ENCODE results near the gene PPM1E. TPM values are rescaled to one million over a fixed set of nuclear protein-coding genes. Genes with fewer than 3 reads are reported as not detected.
"Not testable (repeated sequence)": the region's sequence is repeated elsewhere in the genome, so short reads cannot be mapped to it uniquely, and the experiment has no call there.

PPM1E gene
- total RNA-seq, 1 experiment from 2014 or later = 7.1 TPM

GRCh38 chr17:58764373-58764772 lies 8.7 kb downstream of the PPM1E start:
- H3K9me3 ChIP-seq (ENCODE audit: control insufficient read depth, low read depth, low read length) = no peaks in the 10 kb centered on the region
- H3T11ph ChIP-seq (ENCODE audit: low read length) = no peak overlapping the region
- H3K9ac ChIP-seq (ENCODE audit: extremely low read depth, insufficient read length, low read length) = no peak overlapping the region
- no peak overlapping the region for H3K4me2 ChIP-seq (ENCODE audit: insufficient read depth, insufficient read length, low read length)
- no peaks in the 10 kb centered on the region for H4K20me1 ChIP-seq (ENCODE audit: control insufficient read depth, insufficient read depth, insufficient read length)
- no peaks in the 10 kb centered on the region for H3K27me3 Mint-ChIP-seq (ENCODE audit: low read depth)
- H2BK15ac ChIP-seq (ENCODE audit: low read depth, low read length) = no peak overlapping the region
- no peak overlapping the region for H2BK120ac ChIP-seq (ENCODE audit: low read depth, low read length, poor library complexity, severe bottlenecking)
- H3K79me1 ChIP-seq (ENCODE audit: insufficient read depth, low read depth, low read length, poor library complexity, severe bottlenecking) = peaks cover 4% of the 10 kb centered on the region
- no peak overlapping the region for H3K23ac ChIP-seq (ENCODE audit: insufficient read length, low read depth, low read length)
- no peak overlapping the region for H4K91ac ChIP-seq (ENCODE audit: insufficient read length, low read depth, low read length)
- H3K4me1 ChIP-seq (ENCODE audit: insufficient read depth, low read length) = no peaks in the 10 kb centered on the region
- no peak for DNase-seq
- H2BK12ac ChIP-seq (ENCODE audit: insufficient read length, low read depth, low read length) = no peak overlapping the region
- no peaks in the 10 kb centered on the region for H3K9me3 Mint-ChIP-seq
- H3K4me1 Mint-ChIP-seq = no peaks in the 10 kb centered on the region
- H3K36me3 Mint-ChIP-seq (ENCODE audit: insufficient read depth in 1 of 3, low read depth in 3 of 3) = no peaks in the 10 kb centered on the region
- H4K5ac ChIP-seq (ENCODE audit: insufficient read length, low read depth, low read length) = no peak overlapping the region
- H3K27me3 ChIP-seq (ENCODE audit: insufficient read depth, low read length) = no peaks in the 10 kb centered on the region
- H3K27ac ChIP-seq (ENCODE audit: insufficient read length, low read depth, low read length) = no peak overlapping the region
- TF ChIP-seq CTCF (conservative IDR thresholded peaks at IDR 0.05) = no peak
- H3K14ac ChIP-seq (ENCODE audit: insufficient read depth, low read length) = no peak overlapping the region; the same call in 1 of the 2 replicates
- peak overlapping the region; percentile 58 for H3K18ac ChIP-seq (ENCODE audit: insufficient read length, low read depth, low read length)
- H2AFZ ChIP-seq (ENCODE audit: low read length) = no peak overlapping the region
- H2BK5ac ChIP-seq (ENCODE audit: insufficient read length, low read length) = no peak overlapping the region
- no peak overlapping the region for H2AK5ac ChIP-seq (ENCODE audit: insufficient read length, low read length)
- no peaks in the 10 kb centered on the region for H3K79me2 ChIP-seq (ENCODE audit: insufficient read depth, low read length)
- no peaks in the 10 kb centered on the region for H3K23me2 ChIP-seq (ENCODE audit: insufficient read length, low read depth, low read length, poor library complexity, severe bottlenecking)
- no peak overlapping the region for H3K27ac Mint-ChIP-seq
- H4K8ac ChIP-seq (replicated peaks; ENCODE audit: insufficient read length, low read depth, low read length) = no peak overlapping the region
- no peak overlapping the region for H2BK20ac ChIP-seq (ENCODE audit: low read depth, low read length, poor library complexity, severe bottlenecking)
- no peak overlapping the region for H3K4ac ChIP-seq (ENCODE audit: low read depth, low read length)
- WGBS (ENCODE audit: extremely low coverage, insufficient read length, low lambda C conversion rate) = no CpG with 5 or more reads among the region's 5 CpGs
- H3K56ac ChIP-seq (ENCODE audit: insufficient read length, low read depth, low read length) = no peak overlapping the region
- no peak overlapping the region for H3K4me3 Mint-ChIP-seq

- H3K23ac ChIP-seq (ENCODE audit: insufficient read length, low read depth, low read length); H4K91ac ChIP-seq (ENCODE audit: insufficient read length, low read depth, low read length); H3K79me1 ChIP-seq (ENCODE audit: insufficient read depth, low read depth, low read length, poor library complexity, severe bottlenecking); H3K23me2 ChIP-seq (ENCODE audit: insufficient read length, low read depth, low read length, poor library complexity, severe bottlenecking); H2BK120ac ChIP-seq (ENCODE audit: low read depth, low read length, poor library complexity, severe bottlenecking); H3K9ac ChIP-seq (ENCODE audit: extremely low read depth, insufficient read length, low read length); H3K9me3 ChIP-seq (ENCODE audit: control insufficient read depth, low read depth, low read length); H3T11ph ChIP-seq (ENCODE audit: low read length); H4K20me1 ChIP-seq (ENCODE audit: control insufficient read depth, insufficient read depth, insufficient read length); H3K4ac ChIP-seq (ENCODE audit: low read depth, low read length); H3K4me1 ChIP-seq (ENCODE audit: insufficient read depth, low read length); H3K56ac ChIP-seq (ENCODE audit: insufficient read length, low read depth, low read length); H3K4me2 ChIP-seq (ENCODE audit: insufficient read depth, insufficient read length, low read length); H2BK20ac ChIP-seq (ENCODE audit: low read depth, low read length, poor library complexity, severe bottlenecking); H3K27ac ChIP-seq (ENCODE audit: insufficient read length, low read depth, low read length); H3K14ac ChIP-seq (ENCODE audit: insufficient read depth, low read length); H3K27me3 Mint-ChIP-seq (ENCODE audit: low read depth); H3K18ac ChIP-seq (ENCODE audit: insufficient read length, low read depth, low read length); H3K27ac Mint-ChIP-seq; H4K8ac ChIP-seq (replicated peaks; ENCODE audit: insufficient read length, low read depth, low read length); H2BK5ac ChIP-seq (ENCODE audit: insufficient read length, low read length); H3K79me2 ChIP-seq (ENCODE audit: insufficient read depth, low read length); H3K4me3 Mint-ChIP-seq; H2BK12ac ChIP-seq (ENCODE audit: insufficient read length, low read depth, low read length); H3K36me3 Mint-ChIP-seq (ENCODE audit: insufficient read depth in 1 of 3, low read depth in 3 of 3); H3K27me3 ChIP-seq (ENCODE audit: insufficient read depth, low read length); H4K5ac ChIP-seq (ENCODE audit: insufficient read length, low read depth, low read length); H2AFZ ChIP-seq (ENCODE audit: low read length); H2AK5ac ChIP-seq (ENCODE audit: insufficient read length, low read length); H3K9me3 Mint-ChIP-seq; H3K4me1 Mint-ChIP-seq; H2BK15ac ChIP-seq (ENCODE audit: low read depth, low read length); DNase-seq: not testable (repeated sequence)
- no CpG with 5 or more reads among the region's 5 CpGs for WGBS (ENCODE audit: extremely low coverage, insufficient read length, low lambda C conversion rate)
Observed at GRCh38 chr17:58778482-58778881, 22.8 kb downstream of the PPM1E start.

All from H9 (cell line).